Eye (tissue), 1 donor: Measurements from ENCODE around the gene NPFFR1.

ENCODE experiments used
- DNase-seq: peaks from one replicate; pipeline ENCODE4 v3.0.0-alpha.2; 2015

NPFFR1 gene

GRCh38 chr10:70283445-70284399, at the start of gene NPFFR1:
Gene NPFFR1 (minus strand): TSS chr10:70284004. CDS start chr10:70283676, 328 bp downstream.
- peak; percentile 46 for DNase-seq

GRCh38 chr10:70333268-70333667, 49.5 kb upstream of the NPFFR1 start:
- no peak for DNase-seq

GRCh38 chr10:70331486-70332268, 47.9 kb upstream of the NPFFR1 start:
- peak; percentile 72 for DNase-seq

DNA sequence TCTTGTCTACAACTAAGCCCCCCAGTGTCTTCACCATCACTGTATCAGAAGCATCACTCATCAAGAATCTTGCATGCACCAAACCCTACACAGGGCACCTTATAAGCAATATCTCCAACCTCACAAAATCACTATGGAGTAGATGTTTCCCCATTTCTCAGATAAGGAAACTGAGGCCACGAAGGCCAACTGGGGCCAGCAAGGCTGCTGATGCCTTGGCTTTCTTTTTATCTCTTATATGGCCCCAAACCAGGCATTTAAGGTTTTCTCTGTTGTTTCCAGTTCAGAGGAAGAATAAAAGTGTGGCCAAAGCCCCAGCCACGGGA, 47.3 kb upstream of the NPFFR1 start:
- no peak for DNase-seq

- DNase-seq = no peak
Observed at GRCh38 chr10:70330671-70331070, 46.9 kb upstream of the NPFFR1 start.

GRCh38 chr10:70328967-70329366, 45.2 kb upstream of the NPFFR1 start:
- no peak for DNase-seq

DNA sequence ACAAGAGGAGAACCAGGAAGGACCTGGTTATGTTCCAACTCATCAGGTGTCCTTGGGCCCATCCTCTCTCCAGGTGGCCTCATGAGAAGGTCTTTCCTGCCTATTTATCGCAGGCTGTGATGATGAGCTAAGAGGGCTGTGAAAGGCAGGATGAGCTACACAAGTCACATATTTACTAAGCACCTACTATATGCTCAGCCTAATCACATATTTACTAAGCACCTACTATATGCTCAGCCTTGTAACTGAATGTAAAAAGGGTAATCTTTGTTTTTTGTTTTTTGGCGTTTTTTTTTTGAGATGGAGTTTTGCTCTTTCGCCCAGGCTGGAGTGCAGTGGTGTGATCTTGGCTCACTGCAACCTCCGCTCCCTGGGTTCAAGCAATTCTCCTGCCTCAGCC, 44.2 kb upstream of the NPFFR1 start:
- no peak for DNase-seq

DNA sequence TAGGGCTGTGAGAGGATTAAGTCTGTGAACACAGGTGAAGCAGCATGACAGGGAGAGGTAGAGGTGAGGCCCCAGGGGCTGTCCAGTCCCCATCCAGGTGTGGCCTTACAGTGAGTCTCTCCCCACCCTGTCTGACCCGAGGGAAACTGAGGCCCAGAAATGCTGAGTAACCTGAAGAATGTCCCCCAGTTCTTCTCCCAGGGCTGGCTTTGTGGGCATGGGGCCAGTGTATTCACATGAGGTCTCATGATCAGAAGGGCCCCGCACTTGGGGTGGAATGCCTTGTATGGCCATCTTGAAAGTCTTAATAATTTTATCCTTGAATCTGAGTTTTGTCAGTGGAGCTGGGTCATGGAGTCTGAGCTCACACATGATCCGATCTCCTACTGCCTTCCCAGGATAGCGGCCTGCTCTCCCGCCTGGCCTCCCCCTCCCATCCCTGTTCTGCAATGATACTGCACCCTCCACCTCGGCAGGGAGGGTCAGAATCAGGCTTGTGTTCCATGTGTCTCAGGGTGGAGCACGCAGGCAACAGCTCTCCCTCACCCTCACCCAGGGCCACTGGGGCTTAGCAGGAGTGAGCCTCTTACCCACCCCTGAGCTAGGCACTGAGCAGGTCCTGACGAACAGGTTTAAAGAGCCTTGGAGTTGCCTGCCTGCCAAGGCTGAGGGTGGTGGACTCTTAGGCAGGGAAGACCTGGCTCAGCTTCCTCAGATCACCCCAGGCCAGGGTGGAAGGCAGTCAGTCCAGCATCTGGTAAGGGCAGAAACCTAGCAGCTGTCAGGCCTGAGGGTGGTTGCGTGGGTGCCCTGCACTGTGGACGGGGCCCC, 41.4 kb upstream of the NPFFR1 start:
- no peak for DNase-seq

DNA sequence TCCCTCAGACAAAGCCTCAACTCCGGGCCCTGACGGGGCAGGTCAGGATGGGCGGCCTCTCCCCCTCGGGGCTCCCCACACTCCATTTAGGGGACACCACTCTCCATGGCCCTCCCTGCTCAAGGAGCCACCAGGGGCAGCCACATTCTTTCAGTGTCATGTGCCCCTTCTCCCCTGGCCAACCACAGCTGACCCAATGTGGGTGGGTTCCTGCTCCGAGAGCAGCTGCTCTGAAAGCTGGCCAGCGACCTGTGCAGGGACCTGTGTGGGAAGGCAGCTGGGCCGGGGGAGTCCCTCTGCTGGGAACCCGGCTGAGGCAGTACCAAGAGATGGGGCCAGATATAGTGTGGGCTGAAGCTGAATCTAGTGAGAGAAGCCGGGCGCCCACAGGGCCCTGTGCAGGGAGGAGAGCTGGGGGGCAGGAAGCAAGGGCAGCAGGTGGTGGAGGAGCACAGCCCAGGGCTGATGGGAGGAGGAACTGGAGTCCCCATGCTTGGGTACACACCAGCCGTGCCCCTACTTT, 40.6 kb upstream of the NPFFR1 start:
- DNase-seq = peak; percentile 78

DNA sequence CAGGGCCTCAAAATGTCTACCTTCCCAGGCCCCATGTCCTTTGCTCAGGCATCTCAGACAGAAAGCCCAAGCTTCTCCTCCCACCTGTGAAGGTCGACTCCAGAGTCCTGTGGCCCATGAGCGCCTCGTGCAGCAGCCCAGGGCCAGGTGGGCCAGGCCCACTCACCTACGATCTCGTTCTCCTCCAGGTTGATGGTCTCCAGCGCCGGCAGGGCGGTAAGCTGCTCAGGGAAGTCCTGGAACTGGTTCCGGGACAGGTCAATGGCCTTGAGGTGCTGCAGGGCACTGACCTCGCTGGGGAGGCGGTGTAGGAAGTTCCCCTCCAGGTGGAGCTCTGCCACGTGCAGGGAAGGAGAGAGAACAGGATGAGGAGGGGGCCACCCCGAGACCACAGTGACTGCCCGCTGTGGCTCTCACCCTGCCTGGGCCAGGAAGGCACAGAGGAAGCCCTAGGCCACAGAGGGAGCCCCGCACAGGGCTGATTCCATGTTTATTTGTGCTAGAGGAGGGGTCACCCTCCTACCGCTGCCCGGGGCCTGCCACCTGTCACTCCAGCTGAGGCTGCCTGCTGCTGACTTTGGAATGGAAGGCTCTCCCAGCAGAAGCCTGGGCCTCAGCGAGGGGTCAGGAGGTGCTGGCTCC, 40.0 kb upstream of the NPFFR1 start:
- DNase-seq = no peak

DNA sequence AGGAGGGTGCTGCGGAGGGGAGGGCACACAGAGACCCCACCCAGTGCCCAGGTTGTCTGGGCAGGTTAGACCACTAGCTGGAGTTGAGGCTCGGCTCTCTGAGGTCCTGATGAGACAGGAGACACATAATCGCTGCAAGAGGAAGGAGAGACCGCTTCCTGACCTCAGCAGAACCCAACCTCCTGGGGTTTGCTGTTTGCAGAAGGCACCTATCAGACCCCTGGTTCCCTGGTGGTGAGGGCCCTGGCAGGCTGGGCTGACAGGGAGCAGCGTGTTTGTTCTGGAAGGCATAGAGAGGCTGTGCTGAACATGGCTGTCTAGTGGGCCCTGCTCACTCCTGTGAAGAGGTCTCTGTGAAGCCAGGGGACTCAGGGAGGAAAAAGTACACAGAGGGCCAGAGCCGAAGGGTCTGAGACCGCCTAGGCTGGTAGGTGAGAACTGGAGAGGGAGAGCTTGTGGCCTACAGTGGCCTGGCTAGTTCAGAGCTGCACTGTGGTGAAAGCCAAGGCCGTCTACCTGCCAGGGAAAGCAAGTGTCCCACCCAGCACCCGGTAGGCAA, 39.4 kb upstream of the NPFFR1 start:
- DNase-seq = no peak

DNA sequence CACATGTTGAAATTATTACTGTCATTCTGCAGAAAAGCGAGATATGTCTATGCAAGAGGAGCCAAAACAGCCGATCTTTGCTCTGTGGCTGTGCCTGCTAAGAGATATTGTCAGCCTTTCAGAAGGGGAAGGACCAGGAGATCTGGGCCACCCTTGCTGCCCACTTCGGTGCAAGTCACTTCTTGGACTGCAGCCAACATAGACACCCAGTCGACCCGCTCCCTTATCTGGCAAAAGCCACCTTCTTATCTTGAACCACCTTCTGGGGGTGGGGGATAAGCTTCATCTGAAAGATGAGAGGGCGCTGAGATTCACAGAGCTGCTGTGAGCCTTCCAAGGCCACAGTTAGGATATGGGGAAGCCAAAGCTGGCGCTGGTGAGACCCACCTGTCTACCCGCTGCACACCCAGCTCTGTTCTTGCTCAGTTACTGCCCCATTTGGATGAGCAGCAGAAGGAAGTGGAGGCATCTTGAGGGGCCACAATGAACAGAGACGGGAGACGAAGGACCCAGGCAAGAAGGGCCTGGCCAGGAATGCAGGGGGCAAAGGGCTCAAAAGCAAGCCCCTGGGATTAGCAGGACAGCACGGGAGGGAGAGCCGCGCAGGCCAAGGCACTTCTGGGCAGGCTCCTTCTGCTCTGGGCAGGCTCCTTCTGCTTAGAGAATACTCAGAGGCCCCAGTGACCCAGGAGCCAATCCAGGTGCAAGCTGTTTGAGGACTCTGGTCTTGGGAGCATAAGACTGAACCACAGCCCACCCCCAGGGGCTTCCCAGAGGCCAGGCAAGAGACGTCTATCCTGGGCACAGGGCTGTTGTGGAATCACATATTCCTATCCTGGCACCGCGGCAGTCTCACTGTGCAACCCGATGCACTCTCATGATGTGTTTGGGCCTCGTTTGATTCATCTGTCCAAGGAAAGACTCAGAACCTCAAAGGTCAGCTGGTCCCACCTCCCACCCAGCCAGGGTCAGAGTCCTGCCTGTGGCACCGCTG, 38.4 kb upstream of the NPFFR1 start:
- DNase-seq = no peak

GRCh38 chr10:70321233-70321632, 37.4 kb upstream of the NPFFR1 start:
- DNase-seq = no peak

- DNase-seq = no peak
Observed at GRCh38 chr10:70320751-70321150, 36.9 kb upstream of the NPFFR1 start.

DNA sequence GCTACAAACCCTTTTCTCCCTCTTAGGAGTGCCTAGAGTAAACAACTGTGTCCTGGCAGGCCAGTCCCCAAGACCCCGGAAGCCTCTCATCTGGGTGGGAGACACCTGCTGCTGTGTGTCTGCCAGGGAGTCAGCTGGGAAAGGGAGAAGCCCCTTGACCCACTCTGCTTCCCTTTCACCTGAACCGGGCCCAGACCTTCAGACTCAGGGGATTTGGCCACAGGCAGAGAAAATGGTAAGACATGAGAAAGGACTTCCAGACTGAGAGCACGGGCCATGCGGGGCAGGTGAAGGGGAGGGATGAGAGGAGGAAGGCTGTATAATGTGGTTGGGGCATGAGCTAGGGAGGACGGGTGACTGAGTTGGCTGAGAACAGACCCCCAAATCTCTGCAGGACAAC, 36.0 kb upstream of the NPFFR1 start:
- no peak for DNase-seq

GRCh38 chr10:70319183-70319582, 35.4 kb upstream of the NPFFR1 start:
- DNase-seq = no peak

GRCh38 chr10:70317943-70318318, 34.1 kb upstream of the NPFFR1 start:
- no peak for DNase-seq

- DNase-seq = no peak
Observed at GRCh38 chr10:70317272-70317942, 33.6 kb upstream of the NPFFR1 start.

DNA sequence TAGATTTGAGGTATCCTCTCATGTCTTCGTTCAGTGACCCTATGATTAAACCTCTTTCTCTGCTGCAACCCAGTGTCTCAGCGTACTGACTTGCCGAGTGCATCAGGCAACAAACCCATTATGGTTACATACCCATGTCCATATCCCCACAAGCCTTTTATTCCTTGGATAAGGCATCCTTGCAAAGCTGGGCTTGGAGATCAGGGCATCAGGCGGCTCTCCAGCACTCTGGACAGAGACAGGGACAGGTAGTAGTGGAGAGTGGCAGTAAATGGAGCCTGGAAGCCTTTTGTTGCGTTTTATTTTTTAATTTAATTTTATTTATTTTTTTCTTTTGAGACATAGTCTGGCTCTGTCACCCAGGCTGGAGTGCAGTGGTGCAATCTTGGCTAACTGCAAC, 32.0 kb upstream of the NPFFR1 start:
- no peak for DNase-seq

DNA sequence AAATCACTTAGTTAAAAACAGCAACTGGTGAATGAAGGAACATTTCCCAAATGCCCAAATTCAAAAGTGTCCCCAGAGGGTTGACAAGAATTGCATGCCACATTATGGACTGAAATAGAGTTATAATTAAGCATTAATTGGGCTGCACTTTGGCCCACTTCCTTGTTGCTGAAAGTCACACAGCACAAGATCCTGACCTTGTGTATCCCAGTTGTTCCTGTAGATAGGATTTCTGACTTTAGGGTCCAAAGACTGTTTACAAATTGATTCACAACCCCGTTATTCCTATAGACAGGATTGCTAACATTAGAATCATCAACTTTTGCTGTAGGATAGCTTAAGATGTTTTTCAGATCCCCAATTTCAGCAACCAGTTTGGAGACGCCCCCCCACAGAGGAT, 31.5 kb upstream of the NPFFR1 start:
- DNase-seq = no peak
